Stomach (tissue), 4 donors: Measurements from ENCODE around the gene CNTNAP5.

Experiments
- EP300 ChIP-seq: sonication (generic); formaldehyde crosslinking; IDR thresholded peaks from one replicate; pipeline ENCODE4 v1.6.1; 2017; ENCODE audit warnings: antibody characterized with exemption
- TF ChIP-seq, protein P1 (sequence below), 7 experiments: fragments of 450-650 bp in 4 of 7; fragments of 200-600 bp in 3 of 7; sonication (generic) in 3 of 7; IDR thresholded peaks; one replicate each; pipeline ENCODE4 v1.5.1; 2016 to 2019; ENCODE audit warnings: antibody characterized with exemption in 7 of 7, control low read depth in 2 of 7, mild to moderate bottlenecking in 1 of 7

DNA sequence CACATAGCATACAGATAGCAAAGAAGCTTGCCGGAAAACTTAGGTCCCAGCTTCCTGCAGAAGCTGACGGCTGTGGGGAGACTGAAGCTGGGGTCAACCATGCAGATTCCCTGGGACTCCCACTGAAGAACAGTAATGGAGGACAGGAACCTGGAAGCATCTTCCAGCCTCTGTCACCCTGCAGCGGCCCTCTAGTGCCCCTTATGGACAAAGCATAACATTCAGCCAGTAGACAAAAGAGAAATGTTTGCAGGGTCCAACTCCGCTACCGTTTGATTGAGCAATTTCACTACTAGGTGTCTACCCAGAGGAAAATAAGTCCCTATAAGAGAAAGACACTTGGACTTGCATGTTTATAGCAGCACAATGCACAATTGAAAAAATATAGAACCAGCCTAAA is 460.6 kb downstream of the CNTNAP5 start:
- TF ChIP-seq, protein P1, sequence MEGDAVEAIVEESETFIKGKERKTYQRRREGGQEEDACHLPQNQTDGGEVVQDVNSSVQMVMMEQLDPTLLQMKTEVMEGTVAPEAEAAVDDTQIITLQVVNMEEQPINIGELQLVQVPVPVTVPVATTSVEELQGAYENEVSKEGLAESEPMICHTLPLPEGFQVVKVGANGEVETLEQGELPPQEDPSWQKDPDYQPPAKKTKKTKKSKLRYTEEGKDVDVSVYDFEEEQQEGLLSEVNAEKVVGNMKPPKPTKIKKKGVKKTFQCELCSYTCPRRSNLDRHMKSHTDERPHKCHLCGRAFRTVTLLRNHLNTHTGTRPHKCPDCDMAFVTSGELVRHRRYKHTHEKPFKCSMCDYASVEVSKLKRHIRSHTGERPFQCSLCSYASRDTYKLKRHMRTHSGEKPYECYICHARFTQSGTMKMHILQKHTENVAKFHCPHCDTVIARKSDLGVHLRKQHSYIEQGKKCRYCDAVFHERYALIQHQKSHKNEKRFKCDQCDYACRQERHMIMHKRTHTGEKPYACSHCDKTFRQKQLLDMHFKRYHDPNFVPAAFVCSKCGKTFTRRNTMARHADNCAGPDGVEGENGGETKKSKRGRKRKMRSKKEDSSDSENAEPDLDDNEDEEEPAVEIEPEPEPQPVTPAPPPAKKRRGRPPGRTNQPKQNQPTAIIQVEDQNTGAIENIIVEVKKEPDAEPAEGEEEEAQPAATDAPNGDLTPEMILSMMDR (IDR thresholded peaks at IDR 0.05), result no peak
- TF ChIP-seq EP300, result no peak
